HepG2 (cell line): ENCODE results near the gene CUL1. TPM values are rescaled to one million over a fixed set of nuclear protein-coding genes. Genes with fewer than 3 reads are reported as not detected.

Source experiments
- ATAC-seq: fragments of 200-7000 bp; cut with Tn5 transposase; 3 replicates; pipeline ENCODE4 v1.9.1; 2020; ENCODE audit warnings: mild to moderate bottlenecking, moderate library complexity
- BruUV-seq: library from RNA; stranded (reverse); fragments of 400-500 nt; replicated peaks from 2 replicates; lab custom pipeline; 2021; lab: Mats Ljungman, UMichigan
- CTCF ChIA-PET: fragments of 300-600 bp; formaldehyde crosslinking; extraction: SDS; loops from one replicate; lab custom pipeline; 2021; ENCODE audit warnings: low total read pairs, inconsistent platforms, low intra/inter-chr PET ratio; lab: Yijun Ruan, JAX
- POLR2A ChIA-PET: fragments of 350-600 bp; sonication (Branson Sonifier 250); formaldehyde crosslinking; loops from one replicate; lab custom pipeline; 2020; ENCODE audit warnings: antibody characterized with exemption, inconsistent platforms; lab: Yijun Ruan, JAX
- DNase-seq: peaks from one replicate; pipeline ENCODE4 v3.0.0-alpha.2; 2015; ENCODE audit warnings: low spot score
- FAIRE-seq: peaks from 3 replicates; lab custom pipeline; 2011; peaks lifted over from hg19 to GRCh38; lab: Jason Lieb, UNC
- H2AFZ ChIP-seq: one replicate; pipeline ENCODE4 v1.6.1; 2011; ENCODE audit warnings: low read length, inconsistent platforms
- H3K27ac ChIP-seq: fragments of 300-600 bp; 3 replicates; pipeline ENCODE4 v1.8.0; 2011; ENCODE audit warnings: mixed run types, mild to moderate bottlenecking, mixed read lengths, low read length, inconsistent platforms; ENCODE audit not compliant: insufficient read depth; ENCODE audit errors: extremely low read length
- H3K27me3 ChIP-seq, 2 experiments: fragments of 200-600 bp in 1 of 2; 2 replicates in 1 of 2; 3 replicates in 1 of 2; pipeline versions ENCODE4 v1.6.0 to v1.8.0; 2011; ENCODE audit warnings: low read length in 2 of 2, mild to moderate bottlenecking in 2 of 2, moderate library complexity in 2 of 2, inconsistent platforms in 1 of 2; ENCODE audit not compliant: insufficient read depth in 2 of 2, control insufficient read depth in 1 of 2
- H3K36me3 ChIP-seq, 2 experiments: fragments of 200-600 bp in 1 of 2; replicated peaks in 1 of 2; 2 replicates in 1 of 2; 3 replicates in 1 of 2; pipeline versions ENCODE4 v1.5.1 to v1.8.0; 2011; ENCODE audit warnings: low read length in 2 of 2, inconsistent platforms in 1 of 2; ENCODE audit not compliant: insufficient read depth in 2 of 2, control insufficient read depth in 1 of 2
- H3K4me1 ChIP-seq: 2 replicates; pipeline ENCODE4 v1.5.1; 2012; ENCODE audit warnings: low read length, inconsistent platforms; ENCODE audit not compliant: insufficient read depth
- H3K4me2 ChIP-seq: 2 replicates; pipeline ENCODE4 v1.6.0; 2011; ENCODE audit warnings: low read depth, low read length, inconsistent platforms
- H3K4me3 ChIP-seq, 3 experiments: fragments of 200-600 bp in 1 of 3; sonication (generic), shearing (Covaris generic) in 1 of 3; replicated peaks in 1 of 3; 2 replicates each; pipeline ENCODE4 v1.5.1; 2011 to 2016; ENCODE audit warnings: low read length in 3 of 3, inconsistent platforms in 2 of 3, low read depth in 2 of 3, mild to moderate bottlenecking in 2 of 3, control low read depth in 1 of 3, mixed read lengths in 1 of 3; ENCODE audit not compliant: insufficient read depth in 1 of 3
- H3K79me2 ChIP-seq: one replicate; pipeline ENCODE4 v1.6.1; 2011; ENCODE audit warnings: low read length, inconsistent platforms; ENCODE audit not compliant: insufficient read depth
- H3K9ac ChIP-seq: 2 replicates; pipeline ENCODE4 v1.6.0; 2011; ENCODE audit warnings: mild to moderate bottlenecking, low read depth, low read length, inconsistent platforms; ENCODE audit not compliant: insufficient read depth
- H3K9me3 ChIP-seq: 2 replicates; pipeline ENCODE4 v1.5.1; 2012; ENCODE audit warnings: mild to moderate bottlenecking, low read length
- H4K20me1 ChIP-seq: 2 replicates; pipeline ENCODE4 v1.6.0; 2011; ENCODE audit warnings: inconsistent platforms, mild to moderate bottlenecking, low read length, moderate library complexity; ENCODE audit not compliant: insufficient read depth
- GTF3A ChIP-seq: sonication (generic); formaldehyde crosslinking; conservative IDR thresholded peaks from 2 replicates; pipeline ENCODE4 v1.4.0; 2020; ENCODE audit warnings: mild to moderate bottlenecking, missing genetic modification reagents
- MTA1 ChIP-seq: sonication (generic); formaldehyde crosslinking; IDR thresholded peaks from 2 replicates; pipeline ENCODE4 v1.4.0; 2020; ENCODE audit warnings: missing genetic modification reagents, mild to moderate bottlenecking, borderline replicate concordance
- NPAS2 ChIP-seq: sonication (generic); formaldehyde crosslinking; IDR thresholded peaks from 2 replicates; pipeline ENCODE4 v1.8.0; 2022; ENCODE audit warnings: mild to moderate bottlenecking, missing genetic modification reagents, borderline replicate concordance
- SOX5 ChIP-seq: IDR thresholded peaks from 2 replicates; pipeline ENCODE4 v1.6.1; 2016; ENCODE audit warnings: borderline replicate concordance
- ZBTB1 ChIP-seq: sonication (generic); formaldehyde crosslinking; IDR thresholded peaks from 2 replicates; pipeline ENCODE4 v1.4.0; 2020; ENCODE audit warnings: missing genetic modification reagents, borderline replicate concordance
- ZNF44 ChIP-seq: sonication (generic); formaldehyde crosslinking; IDR thresholded peaks from 2 replicates; pipeline ENCODE4 v1.5.1; 2020; ENCODE audit warnings: mild to moderate bottlenecking, missing genetic modification reagents
- ZNF468 ChIP-seq: sonication (generic); formaldehyde crosslinking; IDR thresholded peaks from 2 replicates; pipeline ENCODE4 v1.8.0; 2022; ENCODE audit warnings: mild to moderate bottlenecking, moderate library complexity, missing genetic modification reagents
- ZNF484 ChIP-seq: sonication (generic); formaldehyde crosslinking; IDR thresholded peaks from 2 replicates; pipeline ENCODE4 v1.5.1; 2020; ENCODE audit warnings: mild to moderate bottlenecking, low read depth, missing genetic modification reagents, borderline replicate concordance
- ZNF569 ChIP-seq: sonication (generic); formaldehyde crosslinking; IDR thresholded peaks from 2 replicates; pipeline ENCODE4 v1.5.0; 2020; ENCODE audit warnings: mild to moderate bottlenecking, missing genetic modification reagents, moderate library complexity, borderline replicate concordance
- WGBS: methylation state at CpG from one replicate; pipeline ENCODE4 v1.1.6; 2017; ENCODE audit warnings: low lambda C conversion rate; 5-methylcytosine and 5-hydroxymethylcytosine counted together
- in situ Hi-C: cut with HindIII; loops from 2 replicates; pipeline ENCODE4 v1.10.0; 2017; ENCODE audit warnings: low pct_unique_long_range_greater_than_20kb; ENCODE audit not compliant: extremely low pct_ligation_motif_present
- intact Hi-C: fragments of 100-400 bp; cut with micrococcal nuclease; formaldehyde crosslinking; loops from one replicate; pipeline ENCODE4 v1.10.0; 2022; ENCODE audit not compliant: unreplicated experiment
- polyA plus RNA-seq, 8 experiments: library from polyadenylated mRNA; depleted of rRNA in 3 of 8; stranded (reverse) in 7 of 8; unstranded in 1 of 8; fragments of >200 nt; fragmentation: Illumina TruSeq in 4 of 8; extraction: Trizol in 4 of 8; gene quantifications; 2 replicates each; pipeline versions ENCODE4 v1.2.1 to v1.2.3, GENCODE V29; 2011 to 2016; ENCODE audit warnings: low read depth in 4 of 8, missing spikeins in 1 of 8, mixed read lengths in 1 of 8; ENCODE audit not compliant: insufficient read depth in 1 of 8
- total RNA-seq, 5 experiments: library from RNA; depleted of rRNA; stranded (reverse); fragments of >200 nt; fragmentation: Illumina TruSeq; extraction: Trizol; gene quantifications; 2 replicates each; pipeline ENCODE4 v1.2.3, GENCODE V29; 2016; ENCODE audit warnings: low read depth in 1 of 5
- TF ChIP-seq, protein P1 (sequence below), 2 experiments: sonication (generic) in 1 of 2; formaldehyde crosslinking in 1 of 2; IDR thresholded peaks; 2 replicates each; pipeline versions ENCODE4 v1.6.1 to v1.9.0; 2014 to 2022; ENCODE audit warnings: antibody characterized with exemption in 1 of 2, borderline replicate concordance in 1 of 2, inconsistent platforms in 1 of 2, low read depth in 1 of 2, missing genetic modification reagents in 1 of 2
- TF ChIP-seq, protein P2 (sequence below): sonication (generic); formaldehyde crosslinking; IDR thresholded peaks from 2 replicates; pipeline ENCODE4 v1.4.0; 2020; ENCODE audit warnings: missing genetic modification reagents, borderline replicate concordance
- TF ChIP-seq, protein P3 (sequence below): sonication (generic); formaldehyde crosslinking; IDR thresholded peaks from 2 replicates; pipeline ENCODE4 v1.5.0; 2020; ENCODE audit warnings: missing genetic modification reagents, mild to moderate bottlenecking, borderline replicate concordance

The CUL1 gene
- total and polyA plus RNA-seq, 2 of the 13 experiments (the other 11 are each of a cell fraction or from before 2014, with no cell fraction given) = 30.1 to 45.9 TPM

DNA sequence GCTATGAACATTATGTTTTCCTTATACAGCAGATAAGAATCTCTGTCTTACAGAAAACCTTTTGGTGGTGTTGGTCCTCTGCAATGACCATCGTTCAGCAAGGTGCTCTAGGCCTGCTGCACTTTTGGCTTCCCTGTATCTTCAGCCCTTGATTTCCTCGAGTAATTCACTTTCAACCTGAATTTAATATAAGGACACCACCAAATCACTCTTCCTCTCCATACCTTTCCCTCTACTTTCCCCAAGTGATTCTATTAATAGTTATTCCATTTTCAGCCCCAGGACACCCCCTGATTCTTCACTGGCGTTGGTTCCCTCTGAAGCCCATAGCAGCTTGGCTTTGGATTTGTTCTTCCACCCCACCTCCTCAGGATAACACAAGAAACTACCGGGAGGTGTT, 113.2 kb downstream of the CUL1 start (continued):
- TF ChIP-seq ZNF569 = no peak

DNA sequence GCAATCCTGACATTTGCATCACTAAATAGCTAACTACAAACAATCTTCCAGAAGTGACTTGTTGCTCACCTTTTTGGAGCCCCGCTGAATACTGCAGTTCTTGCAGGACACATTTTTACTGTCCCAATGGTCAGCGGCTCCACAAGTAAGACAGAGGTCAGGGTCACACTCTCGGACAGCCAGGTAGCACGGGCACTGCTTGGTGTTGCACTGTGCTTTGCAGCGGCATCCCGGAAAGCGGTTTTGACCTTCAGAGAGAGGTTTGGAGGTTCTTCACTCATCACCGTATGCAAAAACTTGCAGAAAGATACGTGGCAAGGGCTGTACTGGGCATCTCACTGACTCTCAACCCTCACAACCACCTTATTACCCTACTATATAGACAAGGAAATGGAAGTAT, 115.2 kb downstream of the CUL1 start:
- H2AFZ ChIP-seq = no peak overlapping the region
- H3K9me3 ChIP-seq = no peaks in the 10 kb centered on the region
- intact Hi-C loops = no loop called here
- in situ Hi-C loops = no loop called here
- ATAC-seq (no peak), FAIRE-seq (no peak), DNase-seq (no peak)
- ChIA-PET POLR2A (no interaction called here), CTCF (no interaction called here)
- H3K4me3 ChIP-seq = no peak overlapping the region
- no peaks in the 10 kb centered on the region for H3K27me3 ChIP-seq
- WGBS = 97% methylated on average over 9 of the region's 9 CpGs
- H4K20me1 ChIP-seq = no peaks in the 10 kb centered on the region
- H3K27ac ChIP-seq = no peak overlapping the region
- peaks cover 17 to 91% of the 10 kb centered on the region in 2 experiments for H3K36me3 ChIP-seq
- H3K4me2 ChIP-seq = no peak overlapping the region
- BruUV-seq = no TSS peak
- no peaks in the 10 kb centered on the region for H3K4me1 ChIP-seq
- no peaks in the 10 kb centered on the region for H3K79me2 ChIP-seq
- H3K9ac ChIP-seq = no peak overlapping the region
- TF ChIP-seq SOX5 (CRISPR knock-in tag) = no peak
- TF ChIP-seq ZNF484 (CRISPR knock-in tag) = no peak
- TF ChIP-seq ZBTB1 (CRISPR knock-in tag) = no peak
- TF ChIP-seq, protein P1, sequence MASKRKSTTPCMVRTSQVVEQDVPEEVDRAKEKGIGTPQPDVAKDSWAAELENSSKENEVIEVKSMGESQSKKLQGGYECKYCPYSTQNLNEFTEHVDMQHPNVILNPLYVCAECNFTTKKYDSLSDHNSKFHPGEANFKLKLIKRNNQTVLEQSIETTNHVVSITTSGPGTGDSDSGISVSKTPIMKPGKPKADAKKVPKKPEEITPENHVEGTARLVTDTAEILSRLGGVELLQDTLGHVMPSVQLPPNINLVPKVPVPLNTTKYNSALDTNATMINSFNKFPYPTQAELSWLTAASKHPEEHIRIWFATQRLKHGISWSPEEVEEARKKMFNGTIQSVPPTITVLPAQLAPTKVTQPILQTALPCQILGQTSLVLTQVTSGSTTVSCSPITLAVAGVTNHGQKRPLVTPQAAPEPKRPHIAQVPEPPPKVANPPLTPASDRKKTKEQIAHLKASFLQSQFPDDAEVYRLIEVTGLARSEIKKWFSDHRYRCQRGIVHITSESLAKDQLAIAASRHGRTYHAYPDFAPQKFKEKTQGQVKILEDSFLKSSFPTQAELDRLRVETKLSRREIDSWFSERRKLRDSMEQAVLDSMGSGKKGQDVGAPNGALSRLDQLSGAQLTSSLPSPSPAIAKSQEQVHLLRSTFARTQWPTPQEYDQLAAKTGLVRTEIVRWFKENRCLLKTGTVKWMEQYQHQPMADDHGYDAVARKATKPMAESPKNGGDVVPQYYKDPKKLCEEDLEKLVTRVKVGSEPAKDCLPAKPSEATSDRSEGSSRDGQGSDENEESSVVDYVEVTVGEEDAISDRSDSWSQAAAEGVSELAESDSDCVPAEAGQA (IDR thresholded peaks at IDR 0.05; ENCODE audit: low read depth) = no peak
- TF ChIP-seq, protein P1 (CRISPR knock-in tag; IDR thresholded peaks at IDR 0.05; ENCODE audit: borderline replicate concordance) = no peak
- no peak for TF ChIP-seq ZNF468 (CRISPR knock-in tag)
- TF ChIP-seq MTA1 (CRISPR knock-in tag) = no peak
- TF ChIP-seq, protein P2, sequence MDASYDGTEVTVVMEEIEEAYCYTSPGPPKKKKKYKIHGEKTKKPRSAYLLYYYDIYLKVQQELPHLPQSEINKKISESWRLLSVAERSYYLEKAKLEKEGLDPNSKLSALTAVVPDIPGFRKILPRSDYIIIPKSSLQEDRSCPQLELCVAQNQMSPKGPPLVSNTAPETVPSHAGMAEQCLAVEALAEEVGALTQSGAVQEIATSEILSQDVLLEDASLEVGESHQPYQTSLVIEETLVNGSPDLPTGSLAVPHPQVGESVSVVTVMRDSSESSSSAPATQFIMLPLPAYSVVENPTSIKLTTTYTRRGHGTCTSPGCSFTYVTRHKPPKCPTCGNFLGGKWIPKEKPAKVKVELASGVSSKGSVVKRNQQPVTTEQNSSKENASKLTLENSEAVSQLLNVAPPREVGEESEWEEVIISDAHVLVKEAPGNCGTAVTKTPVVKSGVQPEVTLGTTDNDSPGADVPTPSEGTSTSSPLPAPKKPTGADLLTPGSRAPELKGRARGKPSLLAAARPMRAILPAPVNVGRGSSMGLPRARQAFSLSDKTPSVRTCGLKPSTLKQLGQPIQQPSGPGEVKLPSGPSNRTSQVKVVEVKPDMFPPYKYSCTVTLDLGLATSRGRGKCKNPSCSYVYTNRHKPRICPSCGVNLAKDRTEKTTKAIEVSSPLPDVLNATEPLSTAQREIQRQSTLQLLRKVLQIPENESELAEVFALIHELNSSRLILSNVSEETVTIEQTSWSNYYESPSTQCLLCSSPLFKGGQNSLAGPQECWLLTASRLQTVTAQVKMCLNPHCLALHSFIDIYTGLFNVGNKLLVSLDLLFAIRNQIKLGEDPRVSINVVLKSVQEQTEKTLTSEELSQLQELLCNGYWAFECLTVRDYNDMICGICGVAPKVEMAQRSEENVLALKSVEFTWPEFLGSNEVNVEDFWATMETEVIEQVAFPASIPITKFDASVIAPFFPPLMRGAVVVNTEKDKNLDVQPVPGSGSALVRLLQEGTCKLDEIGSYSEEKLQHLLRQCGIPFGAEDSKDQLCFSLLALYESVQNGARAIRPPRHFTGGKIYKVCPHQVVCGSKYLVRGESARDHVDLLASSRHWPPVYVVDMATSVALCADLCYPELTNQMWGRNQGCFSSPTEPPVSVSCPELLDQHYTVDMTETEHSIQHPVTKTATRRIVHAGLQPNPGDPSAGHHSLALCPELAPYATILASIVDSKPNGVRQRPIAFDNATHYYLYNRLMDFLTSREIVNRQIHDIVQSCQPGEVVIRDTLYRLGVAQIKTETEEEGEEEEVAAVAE (CRISPR knock-in tag) = no peak
- TF ChIP-seq, protein P3, sequence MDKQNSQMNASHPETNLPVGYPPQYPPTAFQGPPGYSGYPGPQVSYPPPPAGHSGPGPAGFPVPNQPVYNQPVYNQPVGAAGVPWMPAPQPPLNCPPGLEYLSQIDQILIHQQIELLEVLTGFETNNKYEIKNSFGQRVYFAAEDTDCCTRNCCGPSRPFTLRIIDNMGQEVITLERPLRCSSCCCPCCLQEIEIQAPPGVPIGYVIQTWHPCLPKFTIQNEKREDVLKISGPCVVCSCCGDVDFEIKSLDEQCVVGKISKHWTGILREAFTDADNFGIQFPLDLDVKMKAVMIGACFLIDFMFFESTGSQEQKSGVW (CRISPR knock-in tag) = no peak
- TF ChIP-seq NPAS2 (CRISPR knock-in tag) = no peak
- TF ChIP-seq GTF3A (CRISPR knock-in tag) = no peak
- no peak for TF ChIP-seq ZNF44 (CRISPR knock-in tag)
